ENCODE results near the gene PCDH15. TPM values are rescaled to one million over a fixed set of nuclear protein-coding genes. Genes with fewer than 3 reads are reported as not detected.

Gene PCDH15
- total and polyA plus RNA-seq, 3 donors from 2014 or later: 1.7 to 3.2 (median 2.8) TPM

DNA sequence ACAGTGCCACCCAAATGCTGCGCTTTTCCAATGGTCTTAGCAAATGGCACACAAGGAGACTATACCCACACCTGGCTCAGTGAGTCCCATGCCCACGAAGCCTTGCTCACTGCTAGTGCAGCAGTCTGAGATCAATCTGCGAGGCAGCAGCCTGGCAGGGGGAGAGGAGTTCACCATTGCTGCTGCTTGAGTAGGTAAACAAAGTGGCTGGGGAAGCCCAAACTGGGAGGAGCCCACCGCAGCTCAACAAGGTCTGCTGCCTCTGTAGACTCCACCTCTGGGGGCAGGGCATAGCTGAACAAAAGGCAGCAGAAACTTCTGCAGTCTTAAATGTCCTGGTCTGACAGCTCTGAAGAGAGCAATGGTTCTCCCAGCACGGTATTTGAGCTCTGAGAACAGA, 891.2 kb downstream of the PCDH15 start:
- no peak overlapping the region for H3K4me3 ChIP-seq
- no peaks in the 10 kb centered on the region for H3K27me3 ChIP-seq
- TF ChIP-seq, protein P1, sequence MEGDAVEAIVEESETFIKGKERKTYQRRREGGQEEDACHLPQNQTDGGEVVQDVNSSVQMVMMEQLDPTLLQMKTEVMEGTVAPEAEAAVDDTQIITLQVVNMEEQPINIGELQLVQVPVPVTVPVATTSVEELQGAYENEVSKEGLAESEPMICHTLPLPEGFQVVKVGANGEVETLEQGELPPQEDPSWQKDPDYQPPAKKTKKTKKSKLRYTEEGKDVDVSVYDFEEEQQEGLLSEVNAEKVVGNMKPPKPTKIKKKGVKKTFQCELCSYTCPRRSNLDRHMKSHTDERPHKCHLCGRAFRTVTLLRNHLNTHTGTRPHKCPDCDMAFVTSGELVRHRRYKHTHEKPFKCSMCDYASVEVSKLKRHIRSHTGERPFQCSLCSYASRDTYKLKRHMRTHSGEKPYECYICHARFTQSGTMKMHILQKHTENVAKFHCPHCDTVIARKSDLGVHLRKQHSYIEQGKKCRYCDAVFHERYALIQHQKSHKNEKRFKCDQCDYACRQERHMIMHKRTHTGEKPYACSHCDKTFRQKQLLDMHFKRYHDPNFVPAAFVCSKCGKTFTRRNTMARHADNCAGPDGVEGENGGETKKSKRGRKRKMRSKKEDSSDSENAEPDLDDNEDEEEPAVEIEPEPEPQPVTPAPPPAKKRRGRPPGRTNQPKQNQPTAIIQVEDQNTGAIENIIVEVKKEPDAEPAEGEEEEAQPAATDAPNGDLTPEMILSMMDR (IDR thresholded peaks at IDR 0.05): no peak
- no peak for TF ChIP-seq POLR2A (IDR thresholded peaks at IDR 0.05)
- H3K4me1 ChIP-seq: no peaks in the 10 kb centered on the region
- no peaks in the 10 kb centered on the region for H3K36me3 ChIP-seq (ENCODE audit: low read depth, missing control alignments)
- H3K27ac ChIP-seq: no peak overlapping the region
- no peaks in the 10 kb centered on the region for H3K9me3 ChIP-seq
- intact Hi-C loops (cut with DNase I; ENCODE audit: low total_unique reads): no loop called here
- WGBS, 2 donors: 86 to 100% methylated on average over 1 to 5 of the region's 5 CpGs
- DNase-seq: no peak

DNA sequence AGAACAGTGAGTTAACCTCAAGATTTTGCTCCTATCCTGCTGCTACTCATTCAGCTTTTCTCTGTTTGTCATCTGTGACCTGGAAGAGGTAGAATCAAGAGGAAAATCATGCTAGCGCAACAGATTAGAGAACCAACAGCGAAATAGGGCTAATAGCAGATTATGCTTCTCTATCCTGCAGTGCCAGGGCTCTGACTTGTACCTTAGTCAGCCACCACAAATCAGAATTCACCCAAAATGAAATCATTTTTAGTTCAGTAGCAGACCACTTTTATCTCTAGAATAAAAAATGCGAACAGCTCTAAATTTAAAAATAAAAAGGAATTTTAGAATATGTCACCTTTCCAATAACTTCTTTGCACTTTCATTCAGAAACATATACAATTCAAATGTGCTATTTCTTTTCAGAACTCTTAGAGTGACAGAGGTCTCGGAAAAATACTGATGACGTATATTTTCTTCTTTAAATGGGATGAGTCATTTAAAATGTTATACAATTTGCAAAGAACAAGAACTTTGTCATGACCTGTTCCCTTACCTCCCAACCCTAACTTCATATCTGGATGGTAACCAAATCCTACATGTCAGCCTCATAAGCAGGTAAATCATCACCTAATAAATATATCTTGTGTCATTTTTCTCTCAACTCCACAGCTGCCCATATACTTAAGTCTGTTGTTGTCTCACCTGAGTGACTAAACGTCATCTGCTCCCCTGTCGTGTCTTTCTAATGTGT, 896.4 kb downstream of the PCDH15 start:
- no peaks in the 10 kb centered on the region for H3K36me3 ChIP-seq (ENCODE audit: low read depth, missing control alignments)
- TF ChIP-seq, protein P1 (IDR thresholded peaks at IDR 0.05): no peak
- no peak for TF ChIP-seq POLR2A (IDR thresholded peaks at IDR 0.05)
- no peak for DNase-seq
- no peaks in the 10 kb centered on the region for H3K9me3 ChIP-seq
- no peak overlapping the region for H3K4me3 ChIP-seq
- H3K27me3 ChIP-seq: no peaks in the 10 kb centered on the region
- no peak overlapping the region for H3K27ac ChIP-seq
- 90 to 91% methylated on average over 7 of the region's 7 CpGs for WGBS, 2 donors
- intact Hi-C loops (cut with DNase I; ENCODE audit: low total_unique reads): no loop called here
- no peaks in the 10 kb centered on the region for H3K4me1 ChIP-seq

DNA sequence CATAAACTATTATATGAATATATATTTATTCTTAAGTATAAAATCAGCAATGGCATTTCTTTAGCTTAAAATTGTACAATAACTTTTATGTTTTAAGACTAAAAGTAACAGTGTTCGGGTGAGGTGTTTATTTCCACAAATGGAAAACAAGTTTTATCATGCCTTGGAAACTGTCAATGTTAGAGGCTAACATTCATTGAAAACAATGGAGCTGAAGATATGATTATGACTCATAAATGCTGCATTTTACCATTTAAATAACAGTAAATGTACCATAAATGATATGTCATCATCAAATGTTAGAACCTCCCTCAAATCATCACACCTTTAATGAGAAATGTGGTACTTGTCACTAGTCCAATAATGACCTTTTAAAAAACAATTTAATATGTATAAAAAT, 897.3 kb downstream of the PCDH15 start:
- intact Hi-C loops (cut with DNase I; ENCODE audit: low total_unique reads): no loop called here

DNA sequence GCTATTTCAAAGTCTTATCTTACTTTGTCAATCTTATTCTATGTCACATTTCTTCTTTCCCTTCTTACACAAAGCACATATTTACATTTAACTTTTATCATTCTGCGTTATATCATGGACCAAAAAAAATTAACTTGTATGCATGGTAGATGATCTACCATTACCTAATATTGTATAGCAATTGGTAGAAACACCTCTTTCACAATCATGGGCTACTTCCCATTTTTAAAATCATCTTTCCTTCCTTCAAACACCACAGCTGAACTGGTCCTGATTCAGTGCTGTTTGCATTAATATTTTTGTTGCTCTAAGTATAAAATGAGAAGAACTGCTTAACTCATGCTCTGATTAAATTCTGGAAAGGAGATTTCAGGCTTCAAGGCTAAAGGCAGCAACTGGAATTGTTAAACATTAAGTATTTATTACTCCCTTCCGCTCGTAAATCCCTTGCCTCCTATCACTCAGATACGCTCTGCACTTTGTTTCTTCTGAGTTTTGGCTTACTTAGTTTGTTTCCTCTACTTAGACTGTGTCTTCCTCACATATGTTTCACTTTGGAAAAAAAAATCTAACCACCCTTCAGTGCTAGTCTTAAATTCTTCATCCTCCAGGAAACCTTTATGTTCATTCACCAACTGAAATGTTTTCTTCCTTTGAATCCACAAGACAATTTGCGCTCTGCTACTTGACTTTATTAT, 901.4 kb downstream of the PCDH15 start:
- Histone ChIP-seq H3K4me1 (no peaks in the 10 kb centered on the region), H3K36me3 (ENCODE audit: low read depth, missing control alignments) (no peaks in the 10 kb centered on the region), H3K4me3 (no peak overlapping the region), H3K9me3 (no peaks in the 10 kb centered on the region), H3K27ac (no peak overlapping the region), H3K27me3 (no peaks in the 10 kb centered on the region)
- 37 to 40% methylated on average over 5 of the region's 5 CpGs for WGBS, 2 donors
- intact Hi-C loops (cut with DNase I; ENCODE audit: low total_unique reads): no loop called here
- no peak for TF ChIP-seq POLR2A (IDR thresholded peaks at IDR 0.05)
- TF ChIP-seq, protein P1 (IDR thresholded peaks at IDR 0.05): no peak
- DNase-seq: no peak

More for the DNA sequence above, 897.3 kb downstream of the PCDH15 start:
- DNase-seq: no peak
- H3K27ac ChIP-seq: no peak overlapping the region
- H3K36me3 ChIP-seq (ENCODE audit: low read depth, missing control alignments): no peaks in the 10 kb centered on the region
- TF ChIP-seq, protein P1 (IDR thresholded peaks at IDR 0.05): no peak
- no peak for TF ChIP-seq POLR2A (IDR thresholded peaks at IDR 0.05)
- H3K4me3 ChIP-seq: no peak overlapping the region
- no peaks in the 10 kb centered on the region for H3K4me1 ChIP-seq
- H3K27me3 ChIP-seq: no peaks in the 10 kb centered on the region
- 89 to 92% methylated on average over 1 of the region's 1 CpG for WGBS, 2 donors
- H3K9me3 ChIP-seq: no peaks in the 10 kb centered on the region

All from testis (tissue), 3 donors.